Loucy (cell line): Measurements from ENCODE around the gene GALNT10.

Experiments
- CTCF ChIP-seq: fragments of 200-600 bp; sonication (generic); conservative IDR thresholded peaks from 2 replicates; pipeline ENCODE4 v1.5.1; 2014; ENCODE audit warnings: mild to moderate bottlenecking, antibody characterized with exemption, low read length
- EZH2phosphoT487 ChIP-seq: fragments of 200-600 bp; IDR thresholded peaks from 2 replicates; pipeline ENCODE4 v1.6.1; 2018; ENCODE audit warnings: antibody characterized with exemption, mild to moderate bottlenecking, moderate library complexity, borderline replicate concordance

GRCh38 chr5:154412925-154413324, 222.4 kb downstream of the GALNT10 start:
- TF ChIP-seq CTCF (no peak), EZH2phosphoT487 (no peak)
